NCI-H2196 treated with DMSO at 0.1 percent for 48 hours (cell line): Measurements from ENCODE around the gene SMARCA4.
A peak's percentile ranks its signal among the peaks of the same experiment; 100 is the strongest.

Source experiments
- DNase-seq: peaks from one replicate; lab custom pipeline; 2025; ENCODE audit not compliant: unreplicated experiment; lab: John Stamatoyannopoulos, UW

Gene SMARCA4

GRCh38 chr19:10960314-10961072 is at the start of gene SMARCA4:
Gene SMARCA4, plus strand, starts transcription at chr19:10961030. Its CDS starts 23,122 bp downstream, at chr19:10984152.
- peak; percentile 96 for DNase-seq

GRCh38 chr19:10911579-10912363 is 49.1 kb upstream of the SMARCA4 start:
- DNase-seq = no peak

GRCh38 chr19:10912619-10913018 is 48.2 kb upstream of the SMARCA4 start:
- DNase-seq = no peak

- DNase-seq = no peak
Measured at GRCh38 chr19:10913716-10914340, 47.0 kb upstream of the SMARCA4 start.

- DNase-seq = no peak
Measured at GRCh38 chr19:10915130-10916091, 45.4 kb upstream of the SMARCA4 start.

GRCh38 chr19:10916602-10917001 is 44.2 kb upstream of the SMARCA4 start:
- DNase-seq = no peak

GRCh38 chr19:10918359-10918758 is 42.5 kb upstream of the SMARCA4 start:
- no peak for DNase-seq

GRCh38 chr19:10919352-10920287 is 41.2 kb upstream of the SMARCA4 start:
- DNase-seq = no peak

GRCh38 chr19:10920288-10920655 is 40.6 kb upstream of the SMARCA4 start:
- DNase-seq = no peak

- DNase-seq = no peak
Measured at GRCh38 chr19:10920781-10921180, 40.0 kb upstream of the SMARCA4 start.

GRCh38 chr19:10921199-10921909 is 39.5 kb upstream of the SMARCA4 start:
- DNase-seq = no peak

GRCh38 chr19:10921910-10922637 is 38.8 kb upstream of the SMARCA4 start:
- no peak for DNase-seq

GRCh38 chr19:10922638-10923014 is 38.2 kb upstream of the SMARCA4 start:
- DNase-seq = no peak

- DNase-seq = no peak
Measured at GRCh38 chr19:10923260-10924112, 37.3 kb upstream of the SMARCA4 start.

- DNase-seq = no peak
Measured at GRCh38 chr19:10924597-10924996, 36.2 kb upstream of the SMARCA4 start.

- DNase-seq = no peak
Measured at GRCh38 chr19:10927730-10928562, 32.9 kb upstream of the SMARCA4 start.
